ENCODE data around the gene TRABD2B. TPM values are rescaled to one million over a fixed set of nuclear protein-coding genes. Genes with fewer than 3 reads are reported as not detected.

TRABD2B gene
- polyA plus RNA-seq, 1 experiment: not detected

- Histone ChIP-seq H3K27ac (ENCODE audit: low read depth, low read length) (no peak overlapping the region), H3K4me3 (ENCODE audit: low read depth, low read length) (no peak overlapping the region), H3K27me3 (ENCODE audit: control insufficient read depth, insufficient read depth, low read length) (no peaks in the 10 kb centered on the region), H3K9me3 (ENCODE audit: control insufficient read depth, insufficient read depth, low read length) (no peaks in the 10 kb centered on the region)
- DNase-seq (ENCODE audit: low read depth, low spot score): no peak
- no peak for TF ChIP-seq CTCF (IDR thresholded peaks at IDR 0.05; ENCODE audit: low read depth, low read length)
- CTCF ChIA-PET: no interaction called here
- POLR2A ChIA-PET: no interaction called here
Measured at GRCh38 chr1:47824716-47825115, 172.5 kb downstream of the TRABD2B start.

GRCh38 chr1:47824297-47824696, 172.9 kb downstream of the TRABD2B start:
- POLR2A ChIA-PET: no interaction called here
- CTCF ChIA-PET: interaction anchor here (0.5 kb wide), 1 partner anchor 173 kb away, joined by 3 read pairs; the partner anchor contains the start of gene TRABD2B
- H3K27me3 ChIP-seq (ENCODE audit: control insufficient read depth, insufficient read depth, low read length): no peaks in the 10 kb centered on the region
- no peak overlapping the region for H3K27ac ChIP-seq (ENCODE audit: low read depth, low read length)
- DNase-seq (ENCODE audit: low read depth, low spot score): no peak
- no peak overlapping the region for H3K4me3 ChIP-seq (ENCODE audit: low read depth, low read length)
- H3K9me3 ChIP-seq (ENCODE audit: control insufficient read depth, insufficient read depth, low read length): no peaks in the 10 kb centered on the region
- no peak for TF ChIP-seq CTCF (IDR thresholded peaks at IDR 0.05; ENCODE audit: low read depth, low read length)

GRCh38 chr1:47823040-47823808, 174.0 kb downstream of the TRABD2B start:
- Histone ChIP-seq H3K9me3 (ENCODE audit: control insufficient read depth, insufficient read depth, low read length) (no peaks in the 10 kb centered on the region), H3K27ac (ENCODE audit: low read depth, low read length) (no peak overlapping the region), H3K27me3 (ENCODE audit: control insufficient read depth, insufficient read depth, low read length) (no peaks in the 10 kb centered on the region), H3K4me3 (ENCODE audit: low read depth, low read length) (no peak overlapping the region)
- no peak for DNase-seq (ENCODE audit: low read depth, low spot score)
- ChIA-PET POLR2A (no interaction called here), CTCF (interaction anchor here (0.5 kb wide), 1 partner anchor 174 kb away, joined by 3 read pairs; the partner anchor contains the start of gene TRABD2B)
- TF ChIP-seq CTCF (IDR thresholded peaks at IDR 0.05; ENCODE audit: low read depth, low read length): no peak

GRCh38 chr1:47821760-47822159, 175.4 kb downstream of the TRABD2B start:
- no peaks in the 10 kb centered on the region for H3K27me3 ChIP-seq (ENCODE audit: control insufficient read depth, insufficient read depth, low read length)

More at GRCh38 chr1:47821760-47822159, 175.4 kb downstream of the TRABD2B start:
- ChIA-PET CTCF (no interaction called here), POLR2A (no interaction called here)
- DNase-seq (ENCODE audit: low read depth, low spot score): no peak
- TF ChIP-seq CTCF (IDR thresholded peaks at IDR 0.05; ENCODE audit: low read depth, low read length): no peak
- Histone ChIP-seq H3K9me3 (ENCODE audit: control insufficient read depth, insufficient read depth, low read length) (no peaks in the 10 kb centered on the region), H3K4me3 (ENCODE audit: low read depth, low read length) (no peak overlapping the region), H3K27ac (ENCODE audit: low read depth, low read length) (no peak overlapping the region)

Measured in AG04450 (cell line).